PC-9 (cell line): ENCODE data around the gene E2F2. TPM values are rescaled to one million over a fixed set of nuclear protein-coding genes. Genes with fewer than 3 reads are reported as not detected.
A peak's percentile ranks its signal among the peaks of the same experiment; 100 is the strongest.

ENCODE experiments used
- BruUV-seq: library from RNA; stranded (reverse); fragments of 400-500 nt; replicated peaks from 2 replicates; lab custom pipeline; 2021; lab: Mats Ljungman, UMichigan
- CTCF ChIA-PET: fragments of 300-600 bp; sonication (Branson Sonifier 250); formaldehyde crosslinking; loops from one replicate; lab custom pipeline; 2022; ENCODE audit warnings: antibody characterized with exemption; lab: Charles Lee
- POLR2A ChIA-PET: fragments of 300-600 bp; sonication (Branson Sonifier 250); formaldehyde crosslinking; loops from one replicate; lab custom pipeline; 2022; ENCODE audit warnings: antibody characterized with exemption; ENCODE audit not compliant: unreplicated experiment; lab: Charles Lee
- DNase-seq, 2 experiments: peaks; one replicate each; pipeline versions ENCODE4 v3.0.0 to v3.0.0-alpha.2; 2015 to 2022; ENCODE audit warnings: mixed read lengths in 1 of 2
- H2AFZ ChIP-seq: fragments of 200-600 bp; sonication (generic); 2 replicates; pipeline ENCODE4 v1.8.1; 2017; ENCODE audit warnings: antibody characterized with exemption
- H3F3A ChIP-seq: fragments of 200-600 bp; sonication (generic); 2 replicates; pipeline ENCODE4 v1.8.1; 2017; ENCODE audit warnings: antibody characterized with exemption, mild to moderate bottlenecking, low read depth; ENCODE audit not compliant: insufficient read depth
- H3K27ac ChIP-seq: fragments of 200-600 bp; sonication (generic); 2 replicates; pipeline ENCODE4 v1.6.1; 2016; ENCODE audit warnings: mixed run types
- H3K27me3 ChIP-seq: fragments of 200-600 bp; sonication (generic); 2 replicates; pipeline ENCODE4 v1.6.1; 2016; ENCODE audit warnings: low read depth, mixed run types; ENCODE audit not compliant: insufficient read depth
- H3K36me3 ChIP-seq: fragments of 200-600 bp; sonication (generic); 2 replicates; pipeline ENCODE4 v1.6.1; 2016; ENCODE audit warnings: low read depth, mixed run types
- H3K4me1 ChIP-seq: fragments of 200-600 bp; sonication (generic); replicated peaks from 2 replicates; pipeline ENCODE4 v1.6.1; 2016; ENCODE audit warnings: mixed run types; ENCODE audit not compliant: insufficient read depth
- H3K4me2 ChIP-seq: fragments of 200-600 bp; sonication (generic); 2 replicates; pipeline ENCODE4 v1.6.1; 2017; ENCODE audit warnings: mixed run types
- H3K4me3 ChIP-seq: fragments of 200-600 bp; sonication (generic); 2 replicates; pipeline ENCODE4 v1.6.1; 2016; ENCODE audit warnings: mixed run types
- H3K79me2 ChIP-seq: fragments of 200-600 bp; sonication (generic); 2 replicates; pipeline ENCODE4 v1.6.1; 2017; ENCODE audit warnings: low read depth, mixed run types
- H3K9me2 ChIP-seq: fragments of 200-600 bp; sonication (generic); 2 replicates; pipeline ENCODE4 v1.8.1; 2017; ENCODE audit warnings: mild to moderate bottlenecking; ENCODE audit not compliant: insufficient read depth
- H3K9me3 ChIP-seq: fragments of 200-600 bp; sonication (generic); 2 replicates; pipeline ENCODE4 v1.8.1; 2016; ENCODE audit warnings: low read depth; ENCODE audit not compliant: insufficient read depth
- H4K20me1 ChIP-seq: fragments of 200-600 bp; sonication (generic); 2 replicates; pipeline ENCODE4 v1.8.1; 2017; ENCODE audit not compliant: insufficient read depth
- CTCF ChIP-seq: fragments of 200-600 bp; sonication (generic); conservative IDR thresholded peaks from 2 replicates; pipeline ENCODE4 v1.6.1; 2017; ENCODE audit warnings: mixed run types, antibody characterized with exemption, mild to moderate bottlenecking, moderate library complexity
- EZH2 ChIP-seq: fragments of 200-600 bp; sonication (generic); IDR thresholded peaks from 2 replicates; pipeline ENCODE4 v1.8.0; 2017; ENCODE audit warnings: antibody characterized with exemption, low read depth
- intact Hi-C: fragments of 100-400 bp; cut with micrococcal nuclease; formaldehyde crosslinking; loops from one replicate; pipeline ENCODE4 v1.10.0; 2022; ENCODE audit not compliant: unreplicated experiment
- total RNA-seq: library from RNA; stranded (reverse); gene quantifications from 2 replicates; pipeline ENCODE4 v1.2.3, GENCODE V29; 2021

Gene E2F2
- total RNA-seq, 1 experiment from 2014 or later, result 7.6 TPM

DNA sequence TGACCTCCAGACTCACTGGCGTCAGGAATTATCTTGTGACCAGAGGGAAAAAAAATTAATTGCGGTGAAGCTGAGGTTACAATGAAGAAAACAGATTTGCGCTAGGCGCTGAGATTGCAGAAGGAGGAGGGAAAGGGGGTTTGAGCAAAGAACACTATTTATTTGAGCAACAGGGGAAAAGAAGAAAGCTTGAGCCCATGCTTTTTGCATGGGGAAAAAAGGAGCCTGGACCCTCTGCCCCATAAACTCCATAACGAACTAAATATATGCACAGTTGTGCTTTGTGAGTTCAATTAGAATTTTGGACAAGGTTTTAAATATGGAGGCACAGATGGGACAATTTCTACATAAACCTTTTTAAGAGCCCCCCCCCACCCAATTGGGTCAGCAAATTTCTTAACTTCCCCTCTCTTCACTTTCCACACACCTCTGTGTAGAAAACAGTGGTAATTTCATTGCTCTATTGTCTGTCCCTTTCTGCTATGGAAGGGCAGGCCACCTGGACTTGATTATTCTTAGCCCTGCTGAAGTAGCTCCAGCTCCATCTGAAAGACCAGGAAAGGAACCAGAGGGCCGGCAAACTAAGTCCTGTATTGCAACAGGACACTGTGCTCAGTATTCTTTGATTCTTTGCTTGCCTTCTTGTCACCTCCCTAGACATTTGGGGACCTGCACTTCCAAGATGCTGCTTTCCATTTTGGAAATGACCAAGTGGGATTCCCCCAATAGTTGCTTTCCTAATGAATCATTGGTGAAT, 29.1 kb upstream of the E2F2 start:
- Histone ChIP-seq H3K36me3 (no peaks in the 10 kb centered on the region), H4K20me1 (no peaks in the 10 kb centered on the region), H3K4me2 (peak overlapping the region; percentile 89), H3K27me3 (no peaks in the 10 kb centered on the region), H3K27ac (peak overlapping the region; percentile 96), H3K4me1 (peaks cover 40% of the 10 kb centered on the region), H3K9me2 (no peaks in the 10 kb centered on the region), H3F3A (peaks cover 41% of the 10 kb centered on the region), H3K4me3 (peak overlapping the region; percentile 67; the same call in 1 of the 2 replicates), H3K9me3 (no peaks in the 10 kb centered on the region), H3K79me2 (peaks cover 23% of the 10 kb centered on the region), H2AFZ (peak overlapping the region; percentile 48; the same call in 1 of the 2 replicates)
- intact Hi-C loops, result loop anchor here (1.0 to 2.0 kb wide), 3 partner anchors 17 to 67 kb away; no protein-coding TSS in a partner anchor
- no peak for TF ChIP-seq CTCF
- TF ChIP-seq EZH2, result no peak
- ChIA-PET CTCF (interaction anchor here (0.6 to 1.0 kb wide), 3 partner anchors 17 to 152 kb away, joined by 3 to 4 read pairs (median 3); no protein-coding TSS in a partner anchor), POLR2A (interaction anchor here (0.6 to 0.8 kb wide), 5 partner anchors 14 to 216 kb away, joined by 3 to 33 read pairs (median 7); partner anchors contain the start of gene HNRNPR)
- BruUV-seq, result no TSS peak
- DNase-seq, result no peak

DNA sequence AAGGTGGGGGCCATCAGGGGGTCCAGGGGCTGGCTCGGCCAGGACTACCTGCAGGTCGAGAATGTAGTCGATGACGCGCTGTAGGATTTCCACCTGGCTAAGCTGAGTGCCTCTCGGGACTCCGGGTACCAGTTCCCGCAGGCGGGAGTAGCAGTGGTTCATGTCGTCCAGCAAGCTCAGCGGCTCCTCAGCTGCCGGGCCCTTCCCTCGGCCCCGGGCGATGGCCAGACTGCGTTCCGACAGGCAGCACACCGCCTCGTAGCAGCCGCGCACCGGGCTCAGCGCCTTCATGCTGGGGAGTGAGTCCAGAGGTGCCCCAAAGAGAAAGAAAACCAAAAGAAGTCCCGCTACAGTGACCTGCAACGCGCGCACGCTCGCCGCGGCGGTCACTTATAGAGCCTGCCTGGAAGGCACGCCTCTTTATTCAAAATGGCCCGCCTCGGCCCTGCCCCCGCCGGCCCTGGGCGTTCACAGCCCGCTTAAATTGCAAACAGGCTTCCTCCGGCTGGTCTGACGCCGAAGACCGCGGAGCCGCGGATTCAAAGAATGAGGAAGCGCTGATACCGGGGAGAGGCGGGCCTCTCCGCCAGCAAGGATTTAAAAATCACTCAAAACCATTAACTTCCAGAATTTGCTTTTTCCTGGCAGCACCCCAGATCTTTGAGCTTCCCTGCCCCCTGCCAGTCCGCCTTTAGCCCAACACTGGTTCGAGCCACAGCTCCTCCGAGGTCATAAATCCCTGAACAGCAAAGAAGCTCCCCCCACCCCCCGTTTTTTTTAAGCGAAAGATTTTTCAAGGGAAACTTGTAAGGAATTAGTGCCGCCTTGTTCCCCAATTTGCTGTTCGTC, 28.3 kb upstream of the E2F2 start, which contains the start of gene ID3:
Gene ID3 (minus strand): TSS at position 366 of the 849 bp plus-strand sequence. CDS start 75 bp downstream, at position 291.
- POLR2A ChIA-PET, result interaction anchor here (0.6 to 1.3 kb wide), 7 partner anchors 14 to 215 kb away, joined by 3 to 33 read pairs (median 7); partner anchors contain the start of gene HNRNPR
- peak; percentile 87 to 96 for DNase-seq
- H2AFZ ChIP-seq, result peak within 1 kb of the TSS; percentile 48

More for the DNA sequence above, 28.3 kb upstream of the E2F2 start, which contains the start of gene ID3:
- Histone ChIP-seq H3K27ac (peak within 1 kb of the TSS; percentile 96), H3K79me2 (peaks cover 23% of the 10 kb centered on the region), H3K4me3 (peak within 1 kb of the TSS; percentile 67), H3K4me1 (peaks cover 42% of the 10 kb centered on the region), H4K20me1 (no peaks in the 10 kb centered on the region), H3K36me3 (no peaks in the 10 kb centered on the region), H3K4me2 (peak within 1 kb of the TSS; percentile 89), H3F3A (peaks cover 43% of the 10 kb centered on the region), H3K27me3 (no peaks in the 10 kb centered on the region), H3K9me3 (no peaks in the 10 kb centered on the region), H3K9me2 (no peaks in the 10 kb centered on the region)
- no peak for TF ChIP-seq EZH2
- TF ChIP-seq CTCF, result no peak
- CTCF ChIA-PET, result interaction anchor here (0.8 kb wide), 1 partner anchor 76 kb away, joined by 3 read pairs; no protein-coding TSS in a partner anchor
- intact Hi-C loops, result loop anchor here (1.0 to 2.0 kb wide), 3 partner anchors 17 to 68 kb away; no protein-coding TSS in a partner anchor
- BruUV-seq, result TSS peak; percentile 85
